GM21381 (cell line): ENCODE results near the gene AKAP13.
"Not testable (repeated sequence)": the region's sequence is repeated elsewhere in the genome, so short reads cannot be mapped to it uniquely, and the experiment has no call there.

Experiments used
- ATAC-seq: cut with Tn5 transposase; IDR thresholded peaks from one replicate; pipeline ENCODE4 v1.9.1; 2021; ENCODE audit warnings: mild to moderate bottlenecking, moderate library complexity; ENCODE audit not compliant: unreplicated experiment

AKAP13 gene

DNA sequence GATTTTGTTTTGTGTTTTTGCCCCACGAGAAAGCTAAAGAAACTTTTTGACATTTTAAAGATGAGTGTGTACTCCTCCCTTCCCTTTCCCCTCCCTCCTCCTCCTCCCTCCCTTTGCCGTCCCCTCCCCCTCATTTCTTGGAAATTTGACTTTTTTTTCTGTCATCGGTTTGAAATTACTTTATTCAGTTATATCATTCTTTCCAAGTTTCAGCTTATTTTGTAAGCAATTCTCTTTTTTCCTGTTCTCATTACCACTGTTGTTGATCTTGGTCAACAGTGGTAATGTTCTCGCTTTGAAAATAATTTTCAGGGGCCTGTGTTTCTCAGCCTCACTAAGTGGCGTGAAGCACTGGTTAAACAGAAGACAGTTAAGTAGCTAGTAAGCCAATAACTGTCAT is 178.4 kb downstream of the AKAP13 start:
- ATAC-seq = no peak

DNA sequence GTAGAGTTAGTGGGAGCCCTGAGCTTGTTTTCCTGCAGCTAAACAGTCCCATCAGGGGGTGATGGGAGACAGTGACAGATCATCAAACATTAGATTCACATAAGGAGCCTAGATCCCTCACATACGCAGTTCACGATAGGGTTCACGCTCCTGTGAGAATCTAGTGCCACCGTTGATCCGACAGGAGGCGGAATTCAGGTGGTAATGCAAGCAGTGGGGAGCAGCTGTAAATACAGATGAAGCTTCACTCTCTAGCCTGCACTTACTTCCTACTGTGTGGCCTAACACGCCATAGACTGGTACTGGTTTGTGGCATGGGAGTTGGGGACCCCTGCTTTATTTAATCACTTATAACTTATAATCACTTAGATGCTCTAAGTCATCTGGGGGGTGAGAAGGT is 179.1 kb downstream of the AKAP13 start:
- ATAC-seq = no peak

- ATAC-seq = no peak
Observed at GRCh38 chr15:85562824-85563223, 182.4 kb downstream of the AKAP13 start.

DNA sequence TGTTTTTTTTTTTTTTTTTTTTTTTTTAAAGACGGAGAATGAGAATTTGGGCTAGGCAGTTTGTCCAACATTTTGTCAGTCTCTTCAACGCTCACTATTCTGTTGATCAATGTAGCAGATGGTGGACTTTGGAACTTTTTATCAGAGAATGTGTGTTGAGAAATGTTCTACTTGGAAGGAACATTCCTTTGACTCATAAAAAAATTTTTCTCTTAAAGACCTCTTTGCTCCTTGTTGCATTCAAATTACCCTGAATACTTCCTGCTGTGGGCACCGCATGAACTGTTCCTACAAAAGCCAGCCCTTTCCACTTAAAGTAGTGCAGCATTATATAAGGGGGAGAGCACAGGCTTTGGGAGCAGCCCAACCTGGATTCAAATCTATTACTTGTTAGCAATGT is 182.9 kb downstream of the AKAP13 start:
- ATAC-seq = no peak

DNA sequence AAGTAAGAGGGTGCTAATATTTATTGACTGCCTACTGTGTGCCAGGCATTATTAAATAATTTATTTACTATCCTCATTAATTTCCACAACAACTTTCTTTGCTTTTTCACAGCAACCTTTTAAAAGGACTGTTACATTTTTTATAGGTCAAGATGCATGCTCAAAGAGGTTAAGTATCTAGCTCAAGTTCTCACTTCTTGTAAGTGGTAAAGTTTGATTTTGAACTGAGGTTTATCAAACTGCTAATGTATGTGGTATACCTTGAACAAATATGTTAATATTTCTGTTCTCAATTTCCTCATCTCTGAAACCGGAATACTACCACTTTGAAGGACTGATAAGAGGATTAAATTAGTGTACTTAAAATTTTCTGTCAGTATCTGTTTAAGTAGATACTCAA is 183.3 kb downstream of the AKAP13 start:
- no peak for ATAC-seq

GRCh38 chr15:85564686-85565085 is 184.3 kb downstream of the AKAP13 start:
- ATAC-seq = no peak

DNA sequence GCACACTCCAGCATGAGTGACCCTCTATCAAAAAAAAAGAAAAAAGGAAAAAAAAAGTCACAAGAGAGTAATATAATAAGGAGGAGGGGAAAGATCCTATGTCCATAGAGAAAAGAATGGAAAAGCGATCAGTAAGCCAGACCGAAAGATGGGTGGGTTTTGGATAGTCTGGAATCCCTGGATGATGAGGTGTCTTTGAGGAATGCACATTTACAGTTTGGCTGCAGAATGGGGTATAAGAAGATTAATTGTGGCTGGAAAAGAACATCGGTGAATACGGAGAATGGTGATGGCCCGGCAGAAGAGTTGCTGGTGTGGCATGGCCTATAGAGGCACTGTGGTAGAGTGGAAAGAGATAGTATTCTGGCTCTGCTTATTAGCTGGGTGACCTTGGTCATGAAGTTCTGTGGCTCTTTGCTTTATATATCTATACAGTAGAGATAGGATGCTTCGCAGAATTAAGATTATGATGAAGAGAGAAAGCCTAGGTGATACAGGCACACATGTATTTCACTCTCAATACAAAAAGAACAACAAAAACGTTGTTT is 187.9 kb downstream of the AKAP13 start:
- no peak for ATAC-seq

DNA sequence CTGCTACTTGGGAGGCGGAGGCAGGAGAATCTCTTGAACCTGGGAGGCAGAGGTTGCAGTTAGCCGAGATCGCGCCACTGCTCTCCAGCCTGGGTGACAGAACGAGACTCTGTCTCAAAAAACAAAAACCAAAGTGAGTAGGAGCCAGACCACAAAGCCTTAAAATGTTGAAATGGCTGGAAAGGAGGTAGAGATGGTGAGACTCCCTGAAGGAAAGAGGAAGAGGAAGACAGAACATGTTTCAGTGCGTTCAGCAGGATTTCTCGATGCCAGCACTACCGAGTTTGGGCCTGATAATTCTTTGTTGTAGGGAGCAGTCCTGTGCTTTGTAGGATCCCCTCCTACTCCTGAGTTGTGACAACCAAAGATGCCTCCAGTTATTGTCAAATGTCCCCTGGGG is 189.9 kb downstream of the AKAP13 start:
- ATAC-seq = no peak

- no peak for ATAC-seq
Observed at GRCh38 chr15:85571780-85572179, 191.4 kb downstream of the AKAP13 start.

DNA sequence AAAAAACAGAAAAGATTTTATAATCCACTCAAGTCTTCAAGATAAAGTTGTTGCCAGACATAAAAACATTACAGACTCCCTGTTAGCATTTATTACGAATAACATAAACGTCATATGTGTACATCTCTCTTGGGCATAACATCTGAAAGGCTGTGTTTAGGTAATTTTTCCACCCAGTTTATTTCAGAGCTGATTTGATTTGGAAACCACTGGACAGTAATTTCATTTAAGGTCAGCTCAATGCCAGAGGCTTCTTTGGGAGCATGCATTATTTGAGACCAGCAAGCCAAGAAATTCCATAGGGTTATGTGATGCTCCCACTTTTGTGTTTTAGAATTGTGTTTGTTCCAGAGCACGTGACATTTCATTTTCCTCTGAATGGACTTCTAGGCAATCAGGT is 196.0 kb downstream of the AKAP13 start:
- no peak for ATAC-seq

- ATAC-seq = no peak
Observed at GRCh38 chr15:85578941-85579701, 198.7 kb downstream of the AKAP13 start.

- ATAC-seq = no peak
Observed at GRCh38 chr15:85579957-85580694, 199.7 kb downstream of the AKAP13 start.

DNA sequence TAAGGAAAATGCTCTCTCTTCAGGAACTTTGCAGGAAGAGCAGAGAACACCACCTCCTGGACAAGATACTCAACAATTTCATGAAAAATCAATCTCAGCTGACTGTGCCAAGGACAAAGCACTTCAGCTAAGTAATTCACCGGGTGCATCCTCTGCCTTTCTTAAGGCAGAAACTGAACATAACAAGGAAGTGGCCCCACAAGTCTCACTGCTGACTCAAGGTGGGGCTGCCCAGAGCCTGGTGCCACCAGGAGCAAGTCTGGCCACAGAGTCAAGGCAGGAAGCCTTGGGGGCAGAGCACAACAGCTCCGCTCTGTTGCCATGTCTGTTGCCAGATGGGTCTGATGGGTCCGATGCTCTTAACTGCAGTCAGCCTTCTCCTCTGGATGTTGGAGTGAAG is 200.5 kb downstream of the AKAP13 start:
- peak; percentile 25 for ATAC-seq

GRCh38 chr15:85581495-85581894 is 201.1 kb downstream of the AKAP13 start:
- no peak for ATAC-seq

GRCh38 chr15:85582131-85583079 is 202.0 kb downstream of the AKAP13 start:
- peak; percentile 36 for ATAC-seq

DNA sequence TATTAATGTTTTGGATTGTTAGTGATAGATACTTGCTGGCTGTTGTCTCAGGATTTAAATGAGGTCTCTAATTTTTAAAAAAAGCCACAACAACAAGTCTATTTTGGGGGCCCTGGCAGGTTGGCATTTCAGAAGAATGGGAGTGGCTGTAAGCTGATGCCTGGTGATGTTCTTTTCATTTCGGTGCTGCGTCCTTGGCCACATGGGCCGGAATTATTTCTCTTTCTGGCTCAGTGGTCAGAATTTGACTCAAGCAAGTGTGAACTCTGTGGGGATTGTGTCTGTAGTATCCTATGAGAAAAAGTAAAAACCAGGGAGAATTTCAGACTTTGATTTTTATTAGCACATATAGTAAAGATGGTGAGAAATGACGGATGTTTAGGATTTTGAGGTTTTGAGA is 203.0 kb downstream of the AKAP13 start:
- no peak for ATAC-seq

DNA sequence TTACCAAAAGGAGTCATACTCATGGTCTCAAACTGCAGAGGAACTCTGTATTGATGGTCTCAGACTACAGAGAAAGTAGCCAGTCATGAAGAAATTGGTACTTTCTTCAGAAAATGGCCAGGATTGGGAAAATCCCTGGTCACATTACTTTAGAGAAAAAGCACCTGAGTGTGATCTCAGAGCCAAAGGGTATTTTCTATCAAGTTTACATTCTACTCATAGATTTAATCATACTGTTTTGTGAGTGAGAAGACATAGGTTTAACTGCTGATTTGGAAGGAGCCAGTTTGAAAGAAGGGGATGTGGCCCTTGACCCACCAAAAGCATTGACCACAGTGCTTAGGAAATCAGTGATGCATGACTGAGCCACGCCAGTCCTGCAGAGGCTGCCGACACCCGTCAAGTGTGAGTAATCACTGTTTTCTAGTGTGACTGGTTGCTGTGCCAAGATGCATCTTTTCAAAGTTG is 203.6 kb downstream of the AKAP13 start:
- peak; percentile 42 for ATAC-seq

DNA sequence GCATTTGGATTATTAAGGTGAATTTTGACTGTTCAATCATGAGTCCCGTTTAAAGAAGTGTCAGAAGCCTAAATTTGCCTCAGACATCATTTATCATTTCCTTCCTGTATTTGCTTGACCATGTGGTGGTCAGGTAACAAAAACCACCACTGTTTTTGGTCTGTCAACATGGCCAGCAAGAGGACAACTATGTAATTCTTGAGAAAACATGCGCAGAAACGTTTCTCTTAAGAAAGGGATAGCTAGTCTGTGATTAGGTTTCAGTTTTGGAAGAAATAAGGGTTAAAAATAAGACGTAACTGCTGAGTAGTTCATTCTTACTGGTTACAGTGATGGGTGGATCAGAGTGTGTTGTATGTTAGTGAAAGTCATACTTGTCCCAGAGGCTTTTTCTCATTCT is 204.5 kb downstream of the AKAP13 start:
- ATAC-seq = no peak

GRCh38 chr15:85586196-85586595 is 205.8 kb downstream of the AKAP13 start:
- ATAC-seq = not testable (repeated sequence)

- ATAC-seq = no peak
Observed at GRCh38 chr15:85587707-85588411, 207.5 kb downstream of the AKAP13 start.
